GM19025 (cell line): ENCODE data around the gene HID1.
"Not testable (repeated sequence)": the region's sequence is repeated elsewhere in the genome, so short reads cannot be mapped to it uniquely, and the experiment has no call there.

Experiments
- ATAC-seq: cut with Tn5 transposase; IDR thresholded peaks from one replicate; pipeline ENCODE4 v1.9.1; 2021; ENCODE audit warnings: mild to moderate bottlenecking, low read depth, moderate library complexity; ENCODE audit not compliant: unreplicated experiment

HID1 gene

DNA sequence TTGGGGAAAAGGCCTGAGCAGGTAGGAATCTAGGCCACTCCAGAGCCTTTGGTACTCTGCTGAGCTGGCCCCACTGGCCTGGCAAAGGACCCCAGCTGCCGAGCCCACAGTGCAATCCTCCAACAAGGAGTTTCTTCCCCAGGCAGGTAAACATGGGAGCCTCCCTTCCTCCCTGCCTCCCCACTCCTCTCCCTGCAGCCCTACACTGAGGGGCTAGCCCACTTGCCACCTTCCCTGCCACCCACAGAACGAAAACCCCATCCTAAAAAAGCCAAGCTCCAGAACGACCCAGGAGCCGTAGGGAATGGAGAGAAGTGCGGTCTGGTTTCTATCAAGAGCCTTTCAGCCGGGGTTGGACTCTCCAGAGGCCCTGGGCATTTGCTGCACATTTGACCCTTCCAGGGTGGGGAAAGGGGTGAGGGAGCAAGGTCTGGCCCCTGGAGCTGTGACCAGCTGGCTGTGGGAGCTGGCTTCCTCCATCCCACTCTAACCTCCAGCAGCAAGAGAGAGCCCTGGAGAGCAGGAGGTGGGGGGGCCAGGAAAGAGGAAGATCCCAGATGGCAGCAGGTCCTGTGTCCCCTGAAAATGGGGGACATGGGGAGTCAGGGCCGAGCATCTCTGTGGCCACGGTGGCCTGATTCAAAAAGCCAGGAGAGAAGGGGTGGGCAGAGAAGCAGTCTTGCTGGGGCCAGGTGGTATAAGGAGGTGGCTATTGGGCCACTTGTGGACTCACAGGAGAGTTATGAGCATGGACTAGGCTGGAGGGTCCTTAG lies 1.3 kb downstream of the HID1 start:
- no peak for ATAC-seq

DNA sequence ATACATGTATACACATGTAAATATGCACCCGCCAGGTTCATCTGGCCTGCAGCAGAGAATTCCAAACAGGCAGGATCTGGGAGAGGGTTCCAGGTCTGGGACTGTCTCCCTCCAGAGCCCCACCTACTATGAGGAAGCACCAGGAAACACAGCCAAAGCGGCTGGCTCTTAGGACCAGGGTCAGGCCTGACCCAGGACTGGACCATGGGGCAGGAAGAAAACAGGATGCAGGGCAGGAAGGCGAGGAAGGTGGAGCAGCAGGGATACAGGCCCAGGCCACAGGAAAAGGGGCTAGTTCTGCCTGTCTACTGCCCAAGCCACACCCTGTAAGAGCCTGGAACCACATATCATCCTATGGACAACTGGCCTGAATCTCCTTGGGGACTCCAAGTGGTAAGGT lies 2.2 kb downstream of the HID1 start:
- ATAC-seq = no peak

DNA sequence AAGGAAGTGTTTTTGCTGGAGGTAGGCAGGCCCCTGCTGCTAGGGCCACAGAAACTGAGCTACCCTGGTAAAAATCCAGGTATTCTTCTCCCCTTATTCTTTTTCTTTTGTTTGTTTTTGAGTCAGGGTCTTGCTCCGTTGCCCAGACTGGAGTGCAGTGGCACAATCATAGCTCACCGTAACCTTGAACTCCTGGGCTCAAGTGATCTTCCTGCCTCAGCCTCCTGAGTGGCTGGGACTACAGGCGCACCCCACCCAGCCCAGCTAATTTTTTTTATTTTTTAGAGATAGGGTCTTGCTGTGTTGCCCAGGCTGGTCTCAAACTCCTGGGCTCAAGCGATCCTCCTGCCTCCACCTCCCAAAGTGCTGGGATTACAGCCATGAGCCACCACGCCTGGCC lies 3.1 kb downstream of the HID1 start:
- not testable (repeated sequence) for ATAC-seq

DNA sequence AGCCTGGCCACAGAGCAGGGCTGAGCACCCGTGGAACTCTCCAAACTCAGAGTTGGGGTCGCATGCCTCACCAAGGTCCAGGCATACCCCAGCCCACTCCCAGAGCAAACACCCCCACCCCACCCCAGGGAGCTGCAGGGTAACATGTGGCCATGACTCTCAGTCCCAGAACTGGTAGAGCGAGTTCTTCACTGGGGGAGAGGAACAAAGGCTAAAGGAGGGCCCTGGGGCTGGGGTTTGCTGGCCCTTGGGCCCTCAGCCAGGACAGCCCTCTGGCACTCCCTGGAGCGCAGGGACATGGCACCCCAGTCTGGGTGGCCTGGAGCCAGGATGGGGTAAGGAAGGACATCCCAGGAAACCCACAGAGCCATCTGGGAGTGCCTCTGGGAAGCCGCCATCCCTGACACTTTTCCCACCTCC lies 4.2 kb downstream of the HID1 start:
- no peak for ATAC-seq

DNA sequence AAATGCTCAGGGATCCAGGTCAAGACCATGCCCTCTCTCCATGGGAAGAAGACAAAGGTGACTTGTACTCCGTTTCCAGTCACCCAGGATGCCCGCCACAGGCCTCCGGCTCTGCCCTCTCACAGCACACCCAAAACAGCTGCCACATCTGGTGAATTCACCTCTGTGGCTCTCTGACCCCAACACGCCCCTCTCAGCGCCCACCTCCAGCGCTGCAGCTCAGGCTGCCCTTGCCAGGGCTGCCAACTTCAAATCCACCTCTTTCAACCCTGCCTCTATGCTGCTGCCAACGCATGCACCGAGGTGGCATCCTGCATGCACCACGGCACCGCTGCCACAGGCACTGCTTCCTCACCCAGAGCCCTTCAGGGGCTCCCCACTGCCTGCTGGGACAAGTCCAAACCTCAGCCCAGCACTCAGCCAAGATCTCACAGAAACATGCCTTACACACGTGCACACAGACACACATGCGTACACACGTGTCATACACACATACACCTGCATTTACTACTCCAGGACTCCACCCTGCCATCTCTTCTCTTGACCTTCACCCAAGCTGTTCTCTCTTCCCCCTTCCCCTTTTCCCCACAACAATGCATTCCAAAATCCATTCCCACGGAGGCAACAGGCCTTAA lies 7.5 kb downstream of the HID1 start:
- ATAC-seq = no peak

DNA sequence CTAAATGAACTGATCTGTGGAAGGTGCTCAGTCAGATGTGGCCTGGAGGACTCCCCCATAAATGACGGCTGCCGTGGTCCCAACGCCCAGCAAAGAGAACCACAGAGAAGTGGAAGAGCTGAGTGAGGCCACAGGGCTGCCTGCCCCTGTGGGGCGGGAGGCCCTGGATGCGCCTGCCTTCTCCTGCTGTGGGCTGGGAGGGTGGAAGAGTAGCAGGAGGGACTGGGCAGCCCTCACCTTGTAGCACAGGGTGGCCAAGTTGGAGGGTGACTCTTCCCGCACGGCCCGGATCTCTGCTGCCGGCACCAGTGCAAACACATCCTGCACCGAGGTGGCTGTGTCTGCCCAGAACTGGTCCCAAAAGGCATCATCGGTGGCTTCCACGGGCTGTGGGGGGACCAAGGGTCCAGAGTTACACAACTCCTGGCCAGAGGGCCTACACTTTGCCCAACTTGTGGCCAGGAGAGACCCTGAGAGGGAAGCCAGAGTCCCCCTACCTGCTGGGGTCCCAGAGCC lies 8.3 kb downstream of the HID1 start:
- no peak for ATAC-seq

DNA sequence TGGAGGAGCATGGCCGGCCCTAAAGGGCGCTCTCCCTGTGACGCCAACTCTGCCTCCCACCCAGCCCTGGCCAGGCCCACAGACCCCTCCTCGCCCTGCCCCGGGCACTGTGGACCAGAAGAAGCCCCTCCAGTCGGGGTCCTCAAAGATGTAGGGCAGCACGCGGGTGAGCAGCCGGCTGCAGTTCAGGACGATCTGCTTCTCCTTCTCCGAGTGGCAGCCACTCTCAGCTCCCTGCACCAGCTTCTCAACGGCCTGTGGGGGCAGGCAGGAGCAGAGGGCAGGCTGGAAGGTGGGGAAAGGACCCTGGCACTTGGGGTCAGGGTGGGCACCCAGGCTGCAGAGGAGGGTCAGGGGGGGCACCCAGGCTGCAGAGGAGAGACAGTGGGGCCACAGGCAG lies 8.9 kb downstream of the HID1 start:
- no peak for ATAC-seq

DNA sequence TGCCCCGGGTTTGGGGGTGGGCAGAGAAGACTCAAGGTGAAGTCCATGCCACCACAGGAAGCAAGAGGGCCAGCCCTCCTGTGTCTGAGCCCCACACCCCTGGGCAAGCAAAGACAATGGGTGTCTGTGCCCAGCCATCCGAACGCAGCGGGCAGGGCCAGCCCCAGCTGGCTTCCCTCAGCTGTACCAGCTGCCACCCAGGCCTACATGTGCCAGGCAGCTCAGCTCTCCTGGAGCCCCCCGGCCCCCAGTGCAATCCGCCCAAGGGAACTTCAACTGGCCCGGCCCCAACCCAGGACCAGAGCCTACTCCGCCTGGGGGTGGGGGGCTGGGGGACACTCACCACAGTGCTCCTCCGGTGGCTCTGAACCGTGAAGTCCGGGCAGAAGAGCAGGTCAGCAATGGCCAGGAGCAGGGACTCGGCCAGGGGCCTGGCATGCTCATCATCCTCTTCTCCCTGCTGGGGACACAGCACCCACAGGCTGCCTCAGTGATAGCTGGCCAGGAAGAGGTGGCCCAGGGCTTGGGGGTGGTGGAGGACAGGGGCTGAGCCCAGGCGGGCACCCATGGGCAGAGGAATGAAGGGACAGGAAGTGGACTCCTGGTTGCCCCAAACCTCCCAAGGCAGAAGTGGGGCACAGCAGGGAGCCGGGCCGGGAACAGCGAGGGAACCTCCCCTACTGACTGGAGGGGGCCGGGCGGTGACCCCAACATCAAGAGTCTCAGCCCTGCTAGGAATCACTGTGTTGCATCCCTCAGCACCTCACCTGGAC lies 9.8 kb downstream of the HID1 start:
- no peak for ATAC-seq

DNA sequence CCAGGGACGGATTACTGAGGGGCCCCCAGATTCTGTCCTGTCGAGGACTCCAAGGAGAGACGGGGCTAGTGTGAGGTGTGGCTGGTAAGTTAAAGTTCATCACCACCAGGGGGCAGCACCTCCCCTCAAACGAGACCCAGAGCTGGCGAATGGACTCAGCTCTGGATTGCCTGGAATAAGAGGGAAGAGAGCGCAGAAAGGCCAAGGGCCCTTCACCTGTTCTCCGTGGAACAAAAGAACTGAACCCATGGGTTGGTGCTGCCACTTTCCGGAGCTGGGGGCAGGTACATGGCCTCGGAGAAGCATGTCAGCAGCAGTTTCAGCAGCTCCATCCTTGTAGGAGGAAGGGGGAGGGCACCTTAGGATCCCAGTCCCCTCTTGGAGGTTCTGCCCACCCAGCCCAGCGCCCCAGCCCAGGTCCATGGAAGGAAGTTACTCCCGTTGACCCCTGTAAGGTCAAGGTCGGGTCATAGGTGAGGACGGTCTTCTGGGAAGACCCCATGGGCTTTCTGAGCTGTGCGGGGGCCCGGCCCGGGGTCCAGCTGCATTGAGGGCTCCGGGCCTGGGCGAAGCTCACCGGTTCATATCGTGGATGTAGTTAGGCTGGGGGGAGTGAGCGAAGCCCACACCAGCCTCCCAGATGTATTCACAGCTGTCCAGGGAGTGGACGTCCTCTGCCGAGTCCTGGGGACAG lies 10.8 kb downstream of the HID1 start:
- ATAC-seq = no peak

DNA sequence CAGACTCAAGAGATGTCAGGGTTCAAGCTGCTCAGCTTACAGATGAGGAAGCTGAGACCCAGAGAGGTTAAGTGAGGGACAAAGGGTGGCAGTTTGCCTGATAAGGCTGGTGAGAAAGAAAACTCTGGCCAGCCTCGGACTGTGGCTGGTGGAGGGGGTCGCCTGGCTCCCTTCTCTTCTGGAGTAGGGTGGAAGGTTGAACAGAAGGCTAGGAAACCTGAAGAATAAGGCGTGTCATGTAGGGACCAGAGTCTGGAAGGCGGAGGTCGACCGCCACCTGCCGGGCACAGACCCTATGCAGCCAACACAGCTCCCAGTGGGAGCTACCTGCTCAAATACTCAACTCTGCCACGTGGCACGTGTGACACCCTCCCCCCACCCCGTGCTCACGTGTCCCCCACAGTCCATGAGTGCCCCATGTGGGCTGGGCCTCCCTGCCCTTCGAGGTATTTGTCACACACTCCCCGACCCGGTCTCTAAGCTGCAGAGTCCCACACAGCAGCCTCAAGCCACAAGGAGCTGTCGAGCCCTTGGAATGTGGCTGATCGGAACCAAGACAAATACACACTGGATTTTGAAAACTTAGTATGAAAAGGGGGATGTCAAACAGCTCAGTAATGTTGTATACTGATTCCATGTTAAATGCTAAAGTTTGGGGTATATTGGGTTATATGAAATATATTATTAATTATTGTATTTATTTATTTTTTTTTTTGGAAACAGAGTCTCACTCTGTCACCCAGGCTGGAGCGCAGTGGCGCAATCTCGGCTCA lies 11.8 kb downstream of the HID1 start:
- no peak for ATAC-seq

DNA sequence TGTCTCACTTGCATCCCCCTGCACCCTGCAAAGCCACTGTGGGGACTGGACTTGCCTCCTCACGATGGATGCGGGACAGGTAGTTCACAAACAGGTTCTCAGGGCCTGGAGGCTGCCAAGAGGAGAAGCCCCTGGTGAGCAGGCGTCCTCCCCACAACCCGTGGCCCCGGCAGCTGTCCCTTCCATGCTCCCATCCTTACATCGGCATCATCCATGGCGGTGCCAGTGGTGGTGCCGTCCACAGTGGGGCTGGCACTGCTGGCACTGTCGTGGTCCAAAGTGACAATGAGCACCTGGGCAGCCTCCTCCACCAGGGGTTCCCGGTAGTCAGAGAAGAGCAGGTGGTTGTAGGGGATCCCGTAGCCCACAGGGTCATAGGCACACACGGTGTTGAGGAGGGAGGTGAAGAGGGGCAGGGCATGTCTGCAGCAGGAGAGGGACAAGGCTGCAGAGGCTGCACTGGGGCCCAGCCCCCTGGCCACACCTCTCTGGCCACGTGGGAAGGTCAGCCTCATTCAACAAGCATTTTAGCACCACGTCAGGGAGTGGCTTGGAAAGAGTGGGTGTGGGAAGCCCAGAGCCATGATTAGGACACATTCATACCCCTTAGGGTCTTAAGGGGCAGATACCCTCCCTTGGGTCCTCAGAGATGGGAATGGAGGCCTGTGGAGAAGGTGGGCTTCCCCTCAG lies 12.6 kb downstream of the HID1 start:
- ATAC-seq = no peak

DNA sequence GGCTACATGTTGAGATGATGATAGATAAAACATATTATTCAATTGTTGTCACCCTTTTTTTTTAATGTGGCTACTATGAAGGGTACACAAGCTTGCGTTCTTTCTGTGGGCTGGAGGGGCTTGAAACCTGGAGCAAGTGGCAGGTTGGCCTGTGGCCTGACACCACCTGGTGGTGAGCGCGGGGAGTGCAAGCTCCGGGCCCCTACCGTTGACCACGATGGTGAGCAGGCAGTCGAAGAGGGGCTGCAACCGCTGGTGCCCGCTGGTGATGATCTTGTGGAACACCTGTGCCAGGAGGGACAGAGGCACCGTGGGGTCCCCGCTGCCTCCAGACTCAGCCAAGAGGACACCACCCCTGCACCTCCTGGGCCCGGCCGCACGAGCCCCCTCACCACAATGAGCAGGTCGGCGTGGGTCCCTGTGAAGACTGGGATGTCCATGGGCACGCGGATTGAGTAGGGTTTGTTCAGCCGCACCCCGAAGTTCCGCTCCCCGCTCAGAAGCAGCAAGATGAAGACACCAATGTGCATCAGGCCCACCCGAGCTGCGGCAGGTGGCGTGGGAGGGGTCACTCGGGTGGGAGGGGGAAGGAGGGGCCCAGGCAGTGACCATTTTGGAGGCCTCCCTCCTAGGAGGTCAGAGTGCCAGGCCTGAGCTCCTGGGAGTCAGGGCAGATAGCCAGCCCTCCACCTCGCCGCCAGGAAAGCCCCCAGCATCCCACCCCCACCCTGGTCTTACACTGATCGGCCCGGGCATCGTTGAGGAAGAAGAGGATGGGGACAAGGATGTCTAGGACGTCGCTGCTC lies 14.4 kb downstream of the HID1 start:
- no peak for ATAC-seq

DNA sequence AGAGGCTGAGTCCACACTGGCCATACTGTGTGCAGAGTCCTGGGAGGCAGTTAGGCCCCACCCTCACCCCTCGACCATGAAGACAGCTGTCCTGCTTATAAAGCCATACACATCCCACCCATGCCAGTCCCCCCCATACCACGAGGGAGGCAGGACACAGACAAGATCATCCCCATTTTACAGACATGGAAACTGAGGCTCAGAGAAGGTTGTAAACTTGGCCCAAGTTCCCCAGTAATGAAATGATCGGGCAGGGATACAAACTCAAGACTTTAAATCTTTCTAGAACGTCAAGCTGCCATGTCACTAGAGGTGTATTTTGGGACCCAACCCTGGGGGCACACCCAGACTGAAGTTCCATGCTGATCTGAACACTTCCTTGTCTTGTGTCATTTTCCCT lies 16.5 kb downstream of the HID1 start:
- ATAC-seq = no peak

DNA sequence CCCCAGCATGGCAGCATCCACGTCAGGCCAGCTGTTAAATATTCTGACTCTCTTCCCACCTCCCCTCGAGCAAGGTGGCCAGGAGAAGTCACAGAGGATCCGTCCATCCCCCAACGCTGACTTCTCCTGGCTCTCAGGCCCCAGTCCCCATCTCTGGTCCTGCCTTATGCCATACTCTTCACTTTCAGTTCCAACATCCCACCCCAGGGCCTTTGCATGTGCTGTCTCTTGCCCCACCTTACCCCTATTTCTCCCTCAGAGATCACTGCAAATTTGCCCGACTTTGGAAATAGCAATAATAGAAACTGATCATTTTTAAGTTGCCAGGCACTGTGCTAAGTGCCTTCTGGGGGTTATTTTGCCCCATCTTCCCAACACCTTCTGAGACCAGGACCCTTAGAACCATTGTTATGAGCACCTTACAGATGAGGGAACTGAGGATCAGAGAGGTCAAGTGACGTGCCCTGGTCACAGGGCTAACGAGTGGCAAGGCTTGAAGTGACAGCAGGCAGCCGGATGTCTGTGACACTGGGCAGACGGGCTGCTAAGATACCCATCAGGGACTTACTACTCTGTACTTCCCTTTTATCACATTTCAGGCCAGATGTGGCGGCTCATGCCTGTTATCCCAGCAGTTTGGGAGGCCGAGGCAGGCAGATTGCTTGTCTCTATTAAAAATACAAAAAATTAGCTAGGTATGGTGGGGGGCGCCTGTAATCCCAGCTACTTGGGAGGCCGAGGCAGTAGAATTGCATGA lies 17.7 kb downstream of the HID1 start:
- ATAC-seq = no peak

DNA sequence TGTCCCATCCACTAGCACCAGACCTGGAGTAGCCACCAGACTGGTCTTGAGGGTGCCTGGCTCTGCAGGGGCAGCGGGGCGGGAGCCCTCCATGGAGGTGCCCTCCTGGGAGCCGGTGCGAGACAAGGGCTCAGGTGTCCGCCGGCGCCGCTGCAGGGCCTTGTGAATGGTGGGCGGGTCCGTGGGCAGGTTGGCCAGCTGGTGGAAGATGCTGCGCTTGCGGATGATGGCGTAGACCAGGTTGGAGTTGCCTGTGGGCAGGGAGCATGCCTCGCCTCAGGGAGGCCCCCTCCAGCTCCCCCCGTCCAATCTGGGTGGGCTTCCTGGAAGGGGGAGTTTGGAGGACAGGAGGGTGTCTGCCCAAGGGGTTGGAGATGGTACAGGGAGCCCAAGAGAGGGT lies 18.4 kb downstream of the HID1 start:
- no peak for ATAC-seq

DNA sequence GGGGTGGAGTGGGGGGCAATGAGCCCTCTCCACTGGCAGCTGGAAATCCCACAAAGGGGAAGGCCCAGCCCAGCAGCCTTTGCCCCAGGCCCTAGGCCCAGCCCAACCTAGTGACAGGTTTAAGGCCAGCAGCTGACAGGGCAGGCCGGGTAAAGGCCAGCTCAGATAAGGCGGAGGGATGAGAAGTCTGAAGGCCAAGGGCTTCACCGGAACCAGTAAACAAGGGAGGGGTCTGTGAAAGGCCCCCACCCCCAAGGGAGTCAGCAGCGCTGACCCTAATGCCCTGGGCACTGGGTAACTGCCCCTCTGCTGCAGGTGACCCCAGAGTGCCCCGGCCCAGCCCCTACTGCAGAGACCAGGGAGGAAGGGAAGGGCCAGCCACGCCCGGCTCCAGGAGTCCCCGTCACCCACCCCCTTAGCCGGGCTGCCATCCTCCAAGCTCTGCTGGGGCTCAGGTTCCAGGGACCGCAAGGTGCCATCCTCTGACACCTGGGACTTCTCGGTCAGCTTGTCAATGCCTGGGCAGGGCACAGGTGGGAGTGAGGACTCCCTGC lies 19.3 kb downstream of the HID1 start:
- no peak for ATAC-seq

DNA sequence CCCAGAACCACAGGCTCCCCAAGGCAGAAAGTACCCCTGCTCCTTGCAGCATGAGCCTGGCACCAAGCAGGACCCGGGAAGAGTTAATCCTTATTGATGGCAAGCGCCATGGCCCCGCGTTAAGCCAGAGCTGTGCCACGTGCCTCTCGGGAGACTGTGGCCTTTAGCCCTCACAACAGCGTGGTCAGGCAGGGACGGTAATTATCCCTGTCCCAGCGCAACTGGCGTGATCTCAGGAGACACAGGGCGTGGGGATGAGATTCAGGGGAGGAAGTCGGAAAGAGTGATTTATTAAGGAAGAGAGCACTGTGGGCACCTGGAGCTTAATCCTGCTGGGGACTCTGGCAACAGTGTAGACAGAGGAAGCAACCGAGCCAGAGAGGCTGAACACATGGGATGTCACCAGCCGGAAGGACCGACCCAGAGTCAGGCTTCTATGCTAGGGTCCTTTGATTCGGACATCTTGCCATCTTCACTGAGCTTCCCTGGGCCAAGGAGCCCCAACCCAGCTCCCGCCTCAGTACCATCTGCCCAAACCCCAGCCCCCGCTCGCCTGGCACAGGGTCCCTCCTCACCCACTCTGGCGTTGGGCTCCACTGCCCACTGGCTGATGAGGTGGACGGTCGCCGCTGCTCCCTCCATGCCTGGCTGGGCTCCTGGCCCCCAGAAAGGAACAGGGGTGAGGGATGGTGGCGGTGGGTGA lies 20.0 kb downstream of the HID1 start:
- ATAC-seq = no peak
